BE2C (cell line): Measurements from ENCODE around the gene NOX5. TPM values are rescaled to one million over a fixed set of nuclear protein-coding genes. Genes with fewer than 3 reads are reported as not detected.
"Not testable (repeated sequence)": the region's sequence is repeated elsewhere in the genome, so short reads cannot be mapped to it uniquely, and the experiment has no call there.

ENCODE experiments used
- DNase-seq: peaks from one replicate; pipeline ENCODE4 v3.0.0-alpha.2; 2020
- H3K27me3 ChIP-seq: fragments of 250-450 bp; sonication (Bioruptor Pico); 2 replicates; pipeline ENCODE4 v1.5.1; 2020; ENCODE audit warnings: mild to moderate bottlenecking
- H3K36me3 ChIP-seq: fragments of 250-450 bp; sonication (Bioruptor Pico); 2 replicates; pipeline ENCODE4 v1.5.1; 2020; ENCODE audit warnings: mild to moderate bottlenecking
- H3K4me1 ChIP-seq: fragments of 250-450 bp; sonication (Bioruptor Pico); 2 replicates; pipeline ENCODE4 v1.5.1; 2020
- H3K4me3 ChIP-seq: 2 replicates; pipeline ENCODE4 v1.5.1; 2011; ENCODE audit warnings: low read depth, low read length
- H3K9me3 ChIP-seq: fragments of 250-450 bp; sonication (Bioruptor Pico); 2 replicates; pipeline ENCODE4 v1.5.1; 2020
- CTCF ChIP-seq: IDR thresholded peaks from 2 replicates; pipeline ENCODE4 v1.5.1; 2012; ENCODE audit warnings: mild to moderate bottlenecking, low read depth, low read length
- polyA plus RNA-seq: library from polyadenylated mRNA; unstranded; fragments of >200 nt; gene quantifications from one replicate; pipeline ENCODE4 v1.2.1, GENCODE V29; 2012; ENCODE audit warnings: low read depth, missing spikeins; ENCODE audit not compliant: insufficient read length, insufficient read depth

NOX5 gene
- polyA plus RNA-seq: 0.06 TPM

- no peak for TF ChIP-seq CTCF
- no peak for DNase-seq
- no peaks in the 10 kb centered on the region for H3K27me3 ChIP-seq
- peaks cover 5% of the 10 kb centered on the region for H3K4me1 ChIP-seq
- no peak within 1 kb of the TSS for H3K4me3 ChIP-seq
- no peaks in the 10 kb centered on the region for H3K36me3 ChIP-seq
- H3K9me3 ChIP-seq: no peaks in the 10 kb centered on the region
Measured at GRCh38 chr15:69014454-69014853, at the start of gene NOX5. NOX5 (plus strand) TSS chr15:69014695; CDS start chr15:69014736, 41 bp downstream.

- DNase-seq: no peak
- Histone ChIP-seq H3K4me3 (no peak overlapping the region), H3K4me1 (no peaks in the 10 kb centered on the region), H3K9me3 (no peaks in the 10 kb centered on the region), H3K27me3 (peaks cover 2% of the 10 kb centered on the region; the same call in 1 of the 2 replicates), H3K36me3 (no peaks in the 10 kb centered on the region)
- no peak for TF ChIP-seq CTCF
Measured at GRCh38 chr15:68966996-68967395, 47.5 kb upstream of the NOX5 start.

DNA sequence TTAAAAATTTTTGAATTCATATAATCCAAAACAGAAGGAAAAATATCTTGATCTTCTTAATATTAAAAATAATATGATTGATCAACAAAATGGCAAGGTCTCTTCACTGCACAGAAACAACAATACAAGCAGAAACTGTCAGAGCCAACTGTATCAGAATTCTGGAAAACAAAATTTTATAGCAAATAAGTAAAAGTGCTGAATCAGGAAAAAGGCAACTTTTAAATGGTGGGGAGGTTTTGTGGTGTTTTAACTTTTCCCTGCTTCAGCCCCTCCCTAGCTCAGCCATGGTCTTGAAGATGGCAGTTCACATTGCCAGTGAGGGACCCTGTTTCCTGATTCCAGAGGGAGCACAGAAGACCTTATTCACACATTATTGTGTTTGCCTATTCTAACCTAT lies 46.5 kb upstream of the NOX5 start:
- Histone ChIP-seq H3K27me3 (no peaks in the 10 kb centered on the region; the same call in 1 of the 2 replicates), H3K4me3 (no peak overlapping the region), H3K9me3 (no peaks in the 10 kb centered on the region), H3K36me3 (no peaks in the 10 kb centered on the region), H3K4me1 (no peaks in the 10 kb centered on the region)
- no peak for TF ChIP-seq CTCF
- DNase-seq: no peak

GRCh38 chr15:68969298-68969697 lies 45.2 kb upstream of the NOX5 start:
- TF ChIP-seq CTCF: no peak
- no peaks in the 10 kb centered on the region for H3K9me3 ChIP-seq
- no peak overlapping the region for H3K4me3 ChIP-seq
- DNase-seq: no peak
- H3K27me3 ChIP-seq: no peaks in the 10 kb centered on the region; the same call in 1 of the 2 replicates
- no peaks in the 10 kb centered on the region for H3K36me3 ChIP-seq
- H3K4me1 ChIP-seq: no peaks in the 10 kb centered on the region

DNA sequence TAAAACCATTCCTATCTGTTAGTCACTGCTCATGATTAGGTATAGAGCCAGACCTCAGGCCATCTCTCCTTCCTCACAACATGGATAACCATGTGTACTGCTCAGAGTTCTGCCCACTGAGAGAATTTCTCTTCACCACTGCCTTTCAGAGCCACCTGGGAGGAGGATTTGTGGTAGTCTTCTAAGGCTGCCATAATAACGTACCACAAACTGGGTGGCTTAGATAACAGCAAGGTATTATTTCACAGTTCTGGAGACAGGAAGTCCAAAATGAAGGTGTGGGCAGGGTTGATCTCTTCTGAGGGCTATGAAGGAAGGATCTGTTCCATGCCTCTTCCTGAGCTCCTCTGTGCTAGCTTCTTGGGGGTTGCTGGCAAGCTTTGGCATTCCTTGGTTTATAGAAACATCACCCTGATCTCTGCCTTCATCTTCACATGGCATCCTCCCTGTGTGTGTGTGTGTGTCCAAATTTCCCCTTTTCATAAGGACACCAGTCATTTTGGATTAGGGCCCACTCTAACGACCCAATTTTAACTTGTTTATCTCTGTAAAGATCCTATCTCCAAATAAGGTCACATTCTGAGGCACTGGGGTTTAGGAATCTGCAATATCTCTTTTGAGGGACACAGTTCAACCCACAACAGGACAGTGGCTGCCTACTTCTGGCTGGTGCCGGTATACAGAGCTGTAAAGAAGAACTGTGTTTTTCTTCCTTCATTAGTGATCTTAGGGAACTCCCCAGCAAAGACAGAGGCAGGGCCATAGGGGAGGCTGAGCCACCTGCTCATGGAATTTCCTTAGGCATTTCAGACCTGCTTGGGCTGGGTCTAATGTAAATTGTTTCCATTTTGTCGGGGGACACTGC lies 42.1 kb upstream of the NOX5 start:
- TF ChIP-seq CTCF: no peak
- no peak overlapping the region for H3K4me3 ChIP-seq
- no peak for DNase-seq
- no peaks in the 10 kb centered on the region for H3K36me3 ChIP-seq
- H3K4me1 ChIP-seq: no peaks in the 10 kb centered on the region
- no peaks in the 10 kb centered on the region for H3K9me3 ChIP-seq
- H3K27me3 ChIP-seq: no peaks in the 10 kb centered on the region

GRCh38 chr15:68975651-68976160 lies 38.8 kb upstream of the NOX5 start:
- not testable (repeated sequence) for H3K9me3 ChIP-seq, DNase-seq, H3K4me1 ChIP-seq, H3K36me3 ChIP-seq, H3K27me3 ChIP-seq, H3K4me3 ChIP-seq

GRCh38 chr15:68977426-68977825 lies 37.1 kb upstream of the NOX5 start:
- not testable (repeated sequence) for H3K4me1 ChIP-seq, H3K9me3 ChIP-seq, DNase-seq, H3K4me3 ChIP-seq, H3K27me3 ChIP-seq, H3K36me3 ChIP-seq
